B cell (primary cell): ENCODE measurements around the gene GLB1L.

Experiments used
- EZH2 ChIP-seq: IDR thresholded peaks from 2 replicates; pipeline ENCODE4 v1.6.1; 2012; ENCODE audit warnings: borderline replicate concordance, low read depth, mild to moderate bottlenecking, moderate library complexity, low read length; ENCODE audit not compliant: insufficient read depth, poor library complexity, severe bottlenecking
- TF ChIP-seq, protein P1 (sequence below): fragments of 200-600 bp; IDR thresholded peaks from one replicate; pipeline ENCODE4 v1.8.0; 2022; ENCODE audit warnings: antibody characterized with exemption, mild to moderate bottlenecking

DNA sequence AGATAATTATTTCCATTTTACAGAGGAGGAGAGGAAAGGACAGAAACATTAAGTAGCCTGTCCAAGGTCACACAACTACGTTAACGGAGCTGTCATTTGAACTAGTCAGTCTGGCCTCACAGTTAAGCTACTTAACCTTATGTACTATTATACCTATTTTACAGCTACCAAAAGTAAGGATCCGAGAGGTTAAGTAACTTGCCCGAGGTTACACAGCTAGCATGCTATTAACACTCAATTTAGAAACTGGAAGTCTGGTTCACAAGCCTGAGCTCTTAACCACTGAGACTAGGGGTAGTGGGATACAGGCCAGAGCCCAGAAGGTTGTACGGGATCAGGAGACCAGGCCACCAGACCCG, 476 bp downstream of the GLB1L start:
- TF ChIP-seq, protein P1, sequence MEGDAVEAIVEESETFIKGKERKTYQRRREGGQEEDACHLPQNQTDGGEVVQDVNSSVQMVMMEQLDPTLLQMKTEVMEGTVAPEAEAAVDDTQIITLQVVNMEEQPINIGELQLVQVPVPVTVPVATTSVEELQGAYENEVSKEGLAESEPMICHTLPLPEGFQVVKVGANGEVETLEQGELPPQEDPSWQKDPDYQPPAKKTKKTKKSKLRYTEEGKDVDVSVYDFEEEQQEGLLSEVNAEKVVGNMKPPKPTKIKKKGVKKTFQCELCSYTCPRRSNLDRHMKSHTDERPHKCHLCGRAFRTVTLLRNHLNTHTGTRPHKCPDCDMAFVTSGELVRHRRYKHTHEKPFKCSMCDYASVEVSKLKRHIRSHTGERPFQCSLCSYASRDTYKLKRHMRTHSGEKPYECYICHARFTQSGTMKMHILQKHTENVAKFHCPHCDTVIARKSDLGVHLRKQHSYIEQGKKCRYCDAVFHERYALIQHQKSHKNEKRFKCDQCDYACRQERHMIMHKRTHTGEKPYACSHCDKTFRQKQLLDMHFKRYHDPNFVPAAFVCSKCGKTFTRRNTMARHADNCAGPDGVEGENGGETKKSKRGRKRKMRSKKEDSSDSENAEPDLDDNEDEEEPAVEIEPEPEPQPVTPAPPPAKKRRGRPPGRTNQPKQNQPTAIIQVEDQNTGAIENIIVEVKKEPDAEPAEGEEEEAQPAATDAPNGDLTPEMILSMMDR: no peak
- no peak for TF ChIP-seq EZH2
